Measurements from ENCODE around the gene TMEM132C. TPM values are rescaled to one million over a fixed set of nuclear protein-coding genes. Genes with fewer than 3 reads are reported as not detected.
A peak's percentile ranks its signal among the peaks of the same experiment; 100 is the strongest.

The TMEM132C gene
- total and polyA plus RNA-seq, 7 donors = 0.60 to 3.5 (median 1.7) TPM; not detected in 1

DNA sequence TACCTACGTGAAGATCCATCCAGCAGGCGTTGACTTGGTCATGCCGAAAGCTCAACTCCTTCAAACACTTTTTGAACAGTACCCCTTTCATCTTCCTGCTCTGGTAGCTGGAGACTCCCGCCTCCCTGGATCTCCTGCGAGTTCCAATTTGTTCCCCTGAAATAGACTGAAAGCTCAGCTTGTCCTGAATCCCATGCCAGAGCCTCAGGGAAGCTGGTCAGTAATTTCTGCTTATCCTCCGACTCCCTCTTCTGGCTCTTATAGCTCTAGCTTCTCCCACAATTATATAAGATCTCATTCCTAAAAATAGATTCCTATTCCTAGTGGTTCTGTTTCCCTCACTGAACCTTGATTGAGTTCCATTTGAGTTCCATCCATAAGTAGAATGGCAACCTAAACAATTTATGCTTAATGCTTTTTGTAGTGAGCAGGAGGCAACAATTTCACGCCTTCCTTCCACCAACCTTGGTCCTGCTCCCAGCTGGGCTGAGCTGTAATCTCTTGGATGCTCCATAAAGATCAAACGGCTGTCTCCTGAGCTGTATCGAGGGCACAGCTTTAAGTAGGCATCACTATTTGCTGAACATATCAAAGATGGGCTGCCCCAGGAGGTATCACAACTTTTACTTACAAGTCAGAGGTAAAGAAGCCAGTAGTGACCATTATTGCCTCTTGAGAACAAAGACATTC lies 8.0 kb upstream of the TMEM132C start:
- no peaks in the 10 kb centered on the region for H3K36me3 ChIP-seq
- 46 to 47% methylated on average over 9 of the region's 9 CpGs for WGBS, 2 donors
- no peaks in the 10 kb centered on the region for H3K9me3 ChIP-seq
- no peak for TF ChIP-seq POLR2AphosphoS5 (IDR thresholded peaks at IDR 0.05)
- TF ChIP-seq, protein P1, sequence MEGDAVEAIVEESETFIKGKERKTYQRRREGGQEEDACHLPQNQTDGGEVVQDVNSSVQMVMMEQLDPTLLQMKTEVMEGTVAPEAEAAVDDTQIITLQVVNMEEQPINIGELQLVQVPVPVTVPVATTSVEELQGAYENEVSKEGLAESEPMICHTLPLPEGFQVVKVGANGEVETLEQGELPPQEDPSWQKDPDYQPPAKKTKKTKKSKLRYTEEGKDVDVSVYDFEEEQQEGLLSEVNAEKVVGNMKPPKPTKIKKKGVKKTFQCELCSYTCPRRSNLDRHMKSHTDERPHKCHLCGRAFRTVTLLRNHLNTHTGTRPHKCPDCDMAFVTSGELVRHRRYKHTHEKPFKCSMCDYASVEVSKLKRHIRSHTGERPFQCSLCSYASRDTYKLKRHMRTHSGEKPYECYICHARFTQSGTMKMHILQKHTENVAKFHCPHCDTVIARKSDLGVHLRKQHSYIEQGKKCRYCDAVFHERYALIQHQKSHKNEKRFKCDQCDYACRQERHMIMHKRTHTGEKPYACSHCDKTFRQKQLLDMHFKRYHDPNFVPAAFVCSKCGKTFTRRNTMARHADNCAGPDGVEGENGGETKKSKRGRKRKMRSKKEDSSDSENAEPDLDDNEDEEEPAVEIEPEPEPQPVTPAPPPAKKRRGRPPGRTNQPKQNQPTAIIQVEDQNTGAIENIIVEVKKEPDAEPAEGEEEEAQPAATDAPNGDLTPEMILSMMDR (IDR thresholded peaks at IDR 0.05) = no peak
- TF ChIP-seq POLR2A (IDR thresholded peaks at IDR 0.05) = no peak
- no peak for TF ChIP-seq EP300 (IDR thresholded peaks at IDR 0.05)
- H3K27ac ChIP-seq = no peak overlapping the region
- intact Hi-C loops (cut with DNase I) = no loop called here
- H3K4me3 ChIP-seq = no peak overlapping the region
- peaks cover 0 to 20% (median 0%) of the 10 kb centered on the region in 3 donors for H3K27me3 ChIP-seq
- no peak for DNase-seq
- H3K4me1 ChIP-seq = no peaks in the 10 kb centered on the region

- H3K27ac ChIP-seq = no peak overlapping the region
- H3K27me3 ChIP-seq = peaks cover 0 to 25% (median 0%) of the 10 kb centered on the region in 3 donors
- TF ChIP-seq, protein P1 (IDR thresholded peaks at IDR 0.05) = peak in 3 of 4 experiments; percentile 22 to 38 (median 36)
- no peak for TF ChIP-seq POLR2A (IDR thresholded peaks at IDR 0.05)
- H3K9me3 ChIP-seq = no peaks in the 10 kb centered on the region
- no peak overlapping the region for H3K4me3 ChIP-seq
- DNase-seq = no peak
- intact Hi-C loops (cut with DNase I) = no loop called here
- no peaks in the 10 kb centered on the region for H3K36me3 ChIP-seq
- H3K4me1 ChIP-seq = no peaks in the 10 kb centered on the region
- 8 to 12% methylated on average over 5 of the region's 5 CpGs for WGBS, 2 donors
Observed at GRCh38 chr12:128259556-128260070, 7.4 kb upstream of the TMEM132C start.

DNA sequence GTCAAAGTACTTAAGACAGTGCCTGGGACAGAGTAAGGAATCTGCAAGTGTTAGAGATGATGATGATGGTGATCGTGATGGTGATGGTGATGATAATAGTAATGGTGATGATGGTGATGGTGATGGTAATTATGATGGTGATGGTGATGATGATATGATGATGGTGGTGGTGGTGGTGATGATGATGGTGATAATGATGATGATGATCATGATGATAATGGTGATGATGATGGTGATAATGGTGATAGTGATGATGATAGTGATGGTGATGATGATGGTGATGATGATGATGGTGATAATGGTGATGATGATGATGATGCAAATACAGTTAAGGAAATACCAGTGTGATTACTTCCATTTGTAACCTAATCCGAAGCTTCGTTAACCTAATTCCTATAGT lies 5.2 kb upstream of the TMEM132C start:
- WGBS, 2 donors = 91 to 93% methylated on average over 3 of the region's 3 CpGs
- intact Hi-C loops (cut with DNase I) = no loop called here
- TF ChIP-seq EP300 (IDR thresholded peaks at IDR 0.05) (no peak), POLR2A (IDR thresholded peaks at IDR 0.05) (no peak), POLR2AphosphoS5 (IDR thresholded peaks at IDR 0.05) (no peak)
- TF ChIP-seq, protein P1 (IDR thresholded peaks at IDR 0.05) = no peak

DNA sequence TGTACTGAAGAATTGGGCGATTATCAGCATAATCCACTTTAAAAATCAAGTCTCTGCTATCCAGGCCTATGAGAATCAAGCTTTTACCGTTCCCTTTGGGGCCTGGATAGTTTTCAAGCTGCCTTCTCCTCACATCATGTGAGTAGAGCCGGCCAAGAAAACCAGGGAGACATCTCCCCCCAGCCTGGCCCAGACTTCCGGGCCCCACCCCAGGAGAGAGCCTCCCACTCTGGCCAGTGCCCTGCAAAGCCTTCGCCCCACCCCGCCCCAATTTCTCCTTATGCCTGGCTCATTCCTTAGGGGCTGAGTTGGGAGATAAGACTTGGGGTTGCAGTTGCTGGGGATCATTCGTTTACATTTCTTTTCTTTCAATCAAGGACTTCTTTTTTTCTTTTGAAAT lies 1.4 kb upstream of the TMEM132C start:
- no peak overlapping the region for H3K27ac ChIP-seq
- 26 to 38% methylated on average over 7 of the region's 7 CpGs for WGBS, 2 donors
- intact Hi-C loops (cut with DNase I) = no loop called here

More for the DNA sequence above, 5.2 kb upstream of the TMEM132C start:
- Histone ChIP-seq H3K4me3 (no peak overlapping the region), H3K4me1 (peaks cover 0 to 5% (median 0%) of the 10 kb centered on the region in 4 donors), H3K27ac (no peak overlapping the region), H3K36me3 (no peaks in the 10 kb centered on the region), H3K9me3 (no peaks in the 10 kb centered on the region), H3K27me3 (peaks cover 4 to 46% (median 9%) of the 10 kb centered on the region in 3 donors)
- no peak for DNase-seq

More for the DNA sequence above, 1.4 kb upstream of the TMEM132C start:
- Histone ChIP-seq H3K36me3 (no peaks in the 10 kb centered on the region), H3K4me1 (peaks cover 0 to 19% (median 12%) of the 10 kb centered on the region in 4 donors), H3K27me3 (peaks cover 8 to 72% (median 24%) of the 10 kb centered on the region in 3 donors), H3K9me3 (no peaks in the 10 kb centered on the region), H3K4me3 (no peak overlapping the region)
- DNase-seq = no peak
- TF ChIP-seq POLR2AphosphoS5 (IDR thresholded peaks at IDR 0.05) (no peak), EP300 (IDR thresholded peaks at IDR 0.05) (no peak), POLR2A (IDR thresholded peaks at IDR 0.05) (no peak)
- TF ChIP-seq, protein P1 (IDR thresholded peaks at IDR 0.05) = no peak

All from sigmoid colon (tissue), 7 donors.